Lower lobe of right lung (tissue), 2 donors: ENCODE measurements around the gene PIAS1. TPM values are rescaled to one million over a fixed set of nuclear protein-coding genes. Genes with fewer than 3 reads are reported as not detected.
"Not testable (repeated sequence)": the region's sequence is repeated elsewhere in the genome, so short reads cannot be mapped to it uniquely, and the experiment has no call there.

Source experiments
- ATAC-seq, 2 donors: fragments of 200-7000 bp; cut with Tn5 transposase; one replicate each; pipeline ENCODE4 v1.9.1; 2020 to 2022; ENCODE audit warnings: mild to moderate bottlenecking in 2 of 2, moderate library complexity in 2 of 2
- DNase-seq: peaks from one replicate; pipeline ENCODE4 v3.0.0-alpha.2; 2020
- H3K27ac ChIP-seq: fragments of 200-600 bp; one replicate; pipeline ENCODE4 v1.8.0; 2022
- H3K27me3 ChIP-seq: fragments of 200-600 bp; one replicate; pipeline ENCODE4 v1.8.0; 2022; ENCODE audit warnings: low read depth
- H3K36me3 ChIP-seq: fragments of 200-600 bp; one replicate; pipeline ENCODE4 v1.8.0; 2022; ENCODE audit warnings: mild to moderate bottlenecking
- H3K4me1 ChIP-seq: fragments of 200-600 bp; one replicate; pipeline ENCODE4 v1.8.0; 2022
- H3K4me3 ChIP-seq: fragments of 200-600 bp; one replicate; pipeline ENCODE4 v1.8.0; 2022; ENCODE audit warnings: mild to moderate bottlenecking
- H3K9me3 ChIP-seq: fragments of 200-600 bp; one replicate; pipeline ENCODE4 v1.8.0; 2022
- intact Hi-C: fragments of 100-400 bp; cut with DNase I; formaldehyde crosslinking; loops from one replicate; pipeline ENCODE4 v1.11.0; 2022
- total RNA-seq: library from RNA; stranded (reverse); fragmentation: NEBNext Ultra II Directional; extraction: Animal tissue kit (Norgen Biotek cat#: 25700); gene quantifications from one replicate; pipeline ENCODE4 v1.2.1, GENCODE V29; 2021
- TF ChIP-seq, protein P1 (sequence below): fragments of 200-600 bp; IDR thresholded peaks from one replicate; pipeline ENCODE4 v1.8.0; 2022; ENCODE audit warnings: antibody characterized with exemption, mild to moderate bottlenecking
- donor health status: DM: no; HTN: yes; CAD: no; lungs with severe emphysema.

Gene PIAS1
- total RNA-seq, 1 donor from 2014 or later: 73.1 TPM

DNA sequence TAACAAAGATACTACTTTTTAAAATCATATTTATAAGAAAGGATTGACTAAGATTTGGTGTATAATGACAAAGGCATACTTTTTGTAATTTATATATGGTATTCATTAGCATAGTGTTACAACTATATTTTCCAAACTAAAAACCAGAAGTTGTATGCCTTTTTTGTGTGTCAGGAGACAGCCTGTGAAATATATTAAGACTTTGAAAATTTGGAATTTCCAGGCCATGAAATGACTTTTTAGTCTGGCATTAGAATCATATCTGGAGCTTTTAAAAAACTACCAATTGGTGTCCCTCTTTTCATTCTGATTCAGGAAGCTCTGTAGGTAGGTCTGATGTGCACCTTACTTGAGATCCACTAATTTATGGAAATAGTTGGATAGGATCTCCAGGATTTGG is 109.1 kb downstream of the PIAS1 start:
- ATAC-seq: no peak
- Histone ChIP-seq H3K4me3 (no peak overlapping the region), H3K9me3 (no peaks in the 10 kb centered on the region), H3K4me1 (peaks cover 4% of the 10 kb centered on the region), H3K27me3 (no peaks in the 10 kb centered on the region), H3K36me3 (peaks cover 70% of the 10 kb centered on the region), H3K27ac (no peak overlapping the region)
- intact Hi-C loops: no loop called here
- DNase-seq: no peak
- TF ChIP-seq, protein P1, sequence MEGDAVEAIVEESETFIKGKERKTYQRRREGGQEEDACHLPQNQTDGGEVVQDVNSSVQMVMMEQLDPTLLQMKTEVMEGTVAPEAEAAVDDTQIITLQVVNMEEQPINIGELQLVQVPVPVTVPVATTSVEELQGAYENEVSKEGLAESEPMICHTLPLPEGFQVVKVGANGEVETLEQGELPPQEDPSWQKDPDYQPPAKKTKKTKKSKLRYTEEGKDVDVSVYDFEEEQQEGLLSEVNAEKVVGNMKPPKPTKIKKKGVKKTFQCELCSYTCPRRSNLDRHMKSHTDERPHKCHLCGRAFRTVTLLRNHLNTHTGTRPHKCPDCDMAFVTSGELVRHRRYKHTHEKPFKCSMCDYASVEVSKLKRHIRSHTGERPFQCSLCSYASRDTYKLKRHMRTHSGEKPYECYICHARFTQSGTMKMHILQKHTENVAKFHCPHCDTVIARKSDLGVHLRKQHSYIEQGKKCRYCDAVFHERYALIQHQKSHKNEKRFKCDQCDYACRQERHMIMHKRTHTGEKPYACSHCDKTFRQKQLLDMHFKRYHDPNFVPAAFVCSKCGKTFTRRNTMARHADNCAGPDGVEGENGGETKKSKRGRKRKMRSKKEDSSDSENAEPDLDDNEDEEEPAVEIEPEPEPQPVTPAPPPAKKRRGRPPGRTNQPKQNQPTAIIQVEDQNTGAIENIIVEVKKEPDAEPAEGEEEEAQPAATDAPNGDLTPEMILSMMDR: no peak

DNA sequence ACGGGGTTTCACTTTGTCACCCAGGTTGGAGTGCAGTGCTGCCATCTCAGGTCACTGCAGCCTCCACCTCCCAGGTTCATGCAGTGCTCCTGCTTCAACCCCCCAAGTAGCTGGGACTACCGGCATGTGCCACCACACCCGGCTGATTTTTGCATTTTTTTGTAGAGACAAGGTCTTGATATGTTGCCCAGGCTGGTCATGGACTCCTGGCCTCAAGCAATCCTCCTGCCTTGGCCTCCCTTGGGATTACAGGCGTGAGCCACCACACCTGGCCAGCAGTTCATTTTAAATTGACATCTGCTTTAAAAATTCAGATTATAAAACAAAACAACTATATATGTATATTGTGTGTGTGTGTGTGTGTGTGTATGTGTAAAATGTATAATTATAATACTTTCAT is 112.7 kb downstream of the PIAS1 start:
- no peak for DNase-seq
- Histone ChIP-seq H3K4me1 (no peaks in the 10 kb centered on the region), H3K9me3 (no peaks in the 10 kb centered on the region), H3K36me3 (peaks cover 66% of the 10 kb centered on the region), H3K27ac (no peak overlapping the region), H3K27me3 (no peaks in the 10 kb centered on the region), H3K4me3 (no peak overlapping the region)
- ATAC-seq: no peak
- TF ChIP-seq, protein P1: no peak
- intact Hi-C loops: no loop called here

DNA sequence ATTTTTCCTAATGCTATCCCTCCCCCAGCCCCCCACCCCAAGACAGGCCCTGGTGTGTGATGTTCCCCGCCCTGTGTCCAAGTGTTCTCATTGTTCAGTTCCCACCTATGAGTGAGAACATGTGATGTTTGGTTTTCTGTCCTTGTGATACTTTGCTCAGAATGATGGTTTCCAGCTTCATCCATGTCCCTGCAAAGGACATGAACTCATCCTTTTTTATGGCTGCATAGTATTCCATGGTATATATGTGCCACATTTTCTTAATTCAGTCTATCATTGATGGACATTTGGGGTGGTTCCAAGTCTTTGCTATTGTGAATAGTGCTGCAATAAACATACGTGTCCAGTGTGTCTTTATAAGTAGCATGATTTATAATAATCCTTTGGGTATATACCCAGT is 117.9 kb downstream of the PIAS1 start:
- ATAC-seq, intact Hi-C loops, DNase-seq, H3K27me3 ChIP-seq, H3K4me1 ChIP-seq, H3K4me3 ChIP-seq, H3K9me3 ChIP-seq, H3K27ac ChIP-seq: not testable (repeated sequence)
- peaks cover 68% of the 10 kb centered on the region for H3K36me3 ChIP-seq

DNA sequence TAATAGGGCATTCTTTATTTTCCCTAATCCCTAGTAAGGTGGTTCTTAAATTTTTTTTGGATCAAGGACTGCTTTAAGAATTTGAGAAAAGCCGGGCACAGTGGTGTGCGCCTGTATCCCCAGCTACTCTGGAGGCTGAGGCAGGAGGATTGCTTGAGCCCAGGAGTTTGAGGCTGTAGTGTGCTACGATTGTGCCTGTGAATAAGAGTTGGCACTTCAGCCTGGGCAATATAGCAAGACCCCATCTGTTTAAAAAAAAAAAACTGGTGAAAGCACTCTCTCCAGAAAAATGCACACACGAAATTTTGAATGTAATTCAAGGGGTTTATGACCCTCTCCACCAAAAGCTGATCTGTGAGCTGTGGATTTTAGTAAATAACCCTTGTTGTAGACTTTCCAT is 119.0 kb downstream of the PIAS1 start:
- no peaks in the 10 kb centered on the region for H3K9me3 ChIP-seq
- no peaks in the 10 kb centered on the region for H3K27me3 ChIP-seq
- ATAC-seq: no peak
- H3K4me3 ChIP-seq: no peak overlapping the region
- H3K27ac ChIP-seq: no peak overlapping the region
- intact Hi-C loops: no loop called here
- H3K4me1 ChIP-seq: peaks cover 5% of the 10 kb centered on the region
- TF ChIP-seq, protein P1: no peak
- H3K36me3 ChIP-seq: peaks cover 77% of the 10 kb centered on the region
- DNase-seq: no peak

DNA sequence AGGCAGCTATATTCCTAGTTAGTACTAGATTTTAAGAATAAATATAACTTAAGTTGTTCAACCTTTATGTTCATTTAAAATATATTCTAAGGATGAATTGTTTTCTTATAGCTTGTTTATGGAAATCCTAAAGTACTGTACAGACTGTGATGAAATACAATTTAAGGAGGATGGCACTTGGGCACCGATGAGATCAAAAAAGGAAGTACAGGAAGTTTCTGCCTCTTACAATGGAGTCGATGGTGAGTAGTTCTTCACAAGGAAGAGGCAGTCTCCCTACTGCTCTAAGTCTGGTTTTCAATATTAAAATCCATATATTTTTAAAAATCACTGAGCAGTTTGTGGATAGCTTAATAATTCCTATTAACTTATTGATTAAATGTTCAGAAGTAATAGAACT is 121.4 kb downstream of the PIAS1 start:
- DNase-seq (no peak), ATAC-seq (no peak)
- peaks cover 73% of the 10 kb centered on the region for H3K36me3 ChIP-seq
- intact Hi-C loops: no loop called here
- H3K9me3 ChIP-seq: no peaks in the 10 kb centered on the region
- TF ChIP-seq, protein P1: no peak
- H3K27ac ChIP-seq: no peak overlapping the region
- no peaks in the 10 kb centered on the region for H3K27me3 ChIP-seq
- peaks cover 5% of the 10 kb centered on the region for H3K4me1 ChIP-seq
- H3K4me3 ChIP-seq: no peak overlapping the region

DNA sequence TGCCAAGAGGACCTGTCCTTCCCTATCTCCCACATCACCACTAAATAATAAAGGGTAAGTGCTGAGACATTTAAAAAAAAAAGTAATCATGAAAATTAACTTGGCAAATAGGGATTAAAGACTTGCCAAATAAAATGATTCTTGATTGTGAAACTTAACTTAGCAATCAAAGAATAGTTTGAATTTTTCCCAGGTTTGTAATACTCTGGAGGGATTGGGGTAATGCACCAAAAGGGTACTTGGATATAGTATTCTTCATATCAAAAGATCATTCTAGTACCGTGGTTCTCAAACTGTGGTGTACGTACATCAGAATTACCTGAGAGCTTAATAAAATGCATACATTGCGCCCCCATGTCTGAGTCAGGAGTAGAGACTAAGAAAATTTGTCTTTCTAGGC is 122.5 kb downstream of the PIAS1 start:
- intact Hi-C loops: no loop called here
- Histone ChIP-seq H3K4me1 (peaks cover 5% of the 10 kb centered on the region), H3K9me3 (no peaks in the 10 kb centered on the region), H3K27me3 (no peaks in the 10 kb centered on the region), H3K36me3 (peaks cover 79% of the 10 kb centered on the region), H3K4me3 (no peak overlapping the region), H3K27ac (no peak overlapping the region)
- TF ChIP-seq, protein P1: no peak
- ATAC-seq: no peak
- no peak for DNase-seq
